Activated effector memory CD4-positive, alpha-beta T cell treated with Interleukin-2 at 50 U/mL for 16 hours (primary cell): ENCODE measurements around the gene PLS3.
"Not testable (repeated sequence)": the region's sequence is repeated elsewhere in the genome, so short reads cannot be mapped to it uniquely, and the experiment has no call there.

Source experiments
- DNase-seq: peaks from one replicate; pipeline ENCODE4 v3.0.0-alpha.2; 2020

Gene PLS3

GRCh38 chrX:115616943-115617563 is 56.1 kb downstream of the PLS3 start:
- DNase-seq, result no peak

- no peak for DNase-seq
Observed at GRCh38 chrX:115622534-115622933, 61.6 kb downstream of the PLS3 start.

- no peak for DNase-seq
Observed at GRCh38 chrX:115624916-115625315, 63.9 kb downstream of the PLS3 start.

GRCh38 chrX:115625572-115626301 is 64.8 kb downstream of the PLS3 start:
- DNase-seq, result no peak

- no peak for DNase-seq
Observed at GRCh38 chrX:115630204-115630603, 69.2 kb downstream of the PLS3 start.

- no peak for DNase-seq
Observed at GRCh38 chrX:115632455-115632854, 71.5 kb downstream of the PLS3 start.

GRCh38 chrX:115633397-115633796 is 72.4 kb downstream of the PLS3 start:
- DNase-seq, result not testable (repeated sequence)

GRCh38 chrX:115639334-115639880 is 78.4 kb downstream of the PLS3 start:
- DNase-seq, result no peak

- no peak for DNase-seq
Observed at GRCh38 chrX:115642311-115642710, 81.3 kb downstream of the PLS3 start.

GRCh38 chrX:115642895-115643530 is 82.0 kb downstream of the PLS3 start:
- no peak for DNase-seq

- DNase-seq, result not testable (repeated sequence)
Observed at GRCh38 chrX:115644397-115644796, 83.4 kb downstream of the PLS3 start.

- no peak for DNase-seq
Observed at GRCh38 chrX:115649461-115650063, 88.6 kb downstream of the PLS3 start.

- no peak for DNase-seq
Observed at GRCh38 chrX:115650449-115650848, 89.5 kb downstream of the PLS3 start.

GRCh38 chrX:115650916-115651315 is 89.9 kb downstream of the PLS3 start:
- no peak for DNase-seq

- DNase-seq, result no peak
Observed at GRCh38 chrX:115652221-115652620, 91.2 kb downstream of the PLS3 start.

GRCh38 chrX:115665122-115665521 is 104.1 kb downstream of the PLS3 start:
- no peak for DNase-seq

GRCh38 chrX:115679460-115679859 is 118.5 kb downstream of the PLS3 start:
- DNase-seq, result no peak

- no peak for DNase-seq
Observed at GRCh38 chrX:115687595-115687994, 126.6 kb downstream of the PLS3 start.

GRCh38 chrX:115689931-115690330 is 129.0 kb downstream of the PLS3 start:
- DNase-seq, result no peak

- no peak for DNase-seq
Observed at GRCh38 chrX:115690511-115691216, 129.7 kb downstream of the PLS3 start.

GRCh38 chrX:115693476-115693875 is 132.5 kb downstream of the PLS3 start:
- no peak for DNase-seq

GRCh38 chrX:115694028-115694427 is 133.1 kb downstream of the PLS3 start:
- DNase-seq, result no peak

- DNase-seq, result no peak
Observed at GRCh38 chrX:115696039-115696438, 135.1 kb downstream of the PLS3 start.
